ENCODE results near the gene CISTR.

CISTR gene

GRCh38 chr12:53777412-53777811 is 25.6 kb upstream of the CISTR start:
- no peak for TF ChIP-seq CTCF (IDR thresholded peaks at IDR 0.05; ENCODE audit: low read depth, low read length)
- H3K4me3 ChIP-seq (ENCODE audit: low read depth, low read length): no peak overlapping the region

- TF ChIP-seq CTCF (IDR thresholded peaks at IDR 0.05; ENCODE audit: low read depth, low read length): no peak
- no peak overlapping the region for H3K4me3 ChIP-seq (ENCODE audit: low read depth, low read length)
Observed at GRCh38 chr12:53776872-53777271, 25.1 kb upstream of the CISTR start.

GRCh38 chr12:53775478-53776145 is 23.8 kb upstream of the CISTR start:
- no peak for TF ChIP-seq CTCF (IDR thresholded peaks at IDR 0.05; ENCODE audit: low read depth, low read length)
- H3K4me3 ChIP-seq (ENCODE audit: low read depth, low read length): no peak overlapping the region

- TF ChIP-seq CTCF (IDR thresholded peaks at IDR 0.05; ENCODE audit: low read depth, low read length): no peak
- no peak overlapping the region for H3K4me3 ChIP-seq (ENCODE audit: low read depth, low read length)
Observed at GRCh38 chr12:53770281-53770680, 18.5 kb upstream of the CISTR start.

- TF ChIP-seq CTCF (IDR thresholded peaks at IDR 0.05; ENCODE audit: low read depth, low read length): no peak
- no peak overlapping the region for H3K4me3 ChIP-seq (ENCODE audit: low read depth, low read length)
Observed at GRCh38 chr12:53768976-53769375, 17.2 kb upstream of the CISTR start.

- no peak overlapping the region for H3K4me3 ChIP-seq (ENCODE audit: low read depth, low read length)
- no peak for TF ChIP-seq CTCF (IDR thresholded peaks at IDR 0.05; ENCODE audit: low read depth, low read length)
Observed at GRCh38 chr12:53766881-53767280, 15.1 kb upstream of the CISTR start.

GRCh38 chr12:53765891-53766290 is 14.1 kb upstream of the CISTR start:
- no peak for TF ChIP-seq CTCF (IDR thresholded peaks at IDR 0.05; ENCODE audit: low read depth, low read length)

More at GRCh38 chr12:53765891-53766290, 14.1 kb upstream of the CISTR start:
- H3K4me3 ChIP-seq (ENCODE audit: low read depth, low read length): no peak overlapping the region
